Body of pancreas (tissue), 4 donors: ENCODE data around the gene CADPS.

Experiments
- CTCF ChIP-seq, 7 experiments: fragments of 450-650 bp in 4 of 7; fragments of 200-600 bp in 3 of 7; sonication (generic) in 3 of 7; IDR thresholded peaks; one replicate each; pipeline ENCODE4 v1.5.1; 2016 to 2019; ENCODE audit warnings: antibody characterized with exemption in 7 of 7
- POLR2A ChIP-seq, 3 donors: fragments of 450-650 bp; IDR thresholded peaks; one replicate each; pipeline ENCODE4 v1.6.1; 2016; ENCODE audit warnings: antibody characterized with exemption in 3 of 3, mild to moderate bottlenecking in 2 of 3

- no peak for TF ChIP-seq CTCF (IDR thresholded peaks at IDR 0.05)
- TF ChIP-seq POLR2A (IDR thresholded peaks at IDR 0.05), result no peak
These were observed 44.4 kb downstream of the CADPS start for GRCh38 chr3:62830727-62831322.
